CD4-positive, alpha-beta T cell treated with Interleukin-17A for 1 hour (primary cell): ENCODE measurements around the gene EVC.
"Not testable (repeated sequence)": the region's sequence is repeated elsewhere in the genome, so short reads cannot be mapped to it uniquely, and the experiment has no call there.

Source experiments
- DNase-seq: peaks from one replicate; pipeline ENCODE4 v3.0.0-alpha.2; 2020

Gene EVC

GRCh38 chr4:5793514-5793913, 82.5 kb downstream of the EVC start:
- no peak for DNase-seq

- DNase-seq = no peak
These were observed 84.6 kb downstream of the EVC start for GRCh38 chr4:5795580-5795979.

- no peak for DNase-seq
These were observed 86.0 kb downstream of the EVC start for GRCh38 chr4:5796976-5797375.

DNA sequence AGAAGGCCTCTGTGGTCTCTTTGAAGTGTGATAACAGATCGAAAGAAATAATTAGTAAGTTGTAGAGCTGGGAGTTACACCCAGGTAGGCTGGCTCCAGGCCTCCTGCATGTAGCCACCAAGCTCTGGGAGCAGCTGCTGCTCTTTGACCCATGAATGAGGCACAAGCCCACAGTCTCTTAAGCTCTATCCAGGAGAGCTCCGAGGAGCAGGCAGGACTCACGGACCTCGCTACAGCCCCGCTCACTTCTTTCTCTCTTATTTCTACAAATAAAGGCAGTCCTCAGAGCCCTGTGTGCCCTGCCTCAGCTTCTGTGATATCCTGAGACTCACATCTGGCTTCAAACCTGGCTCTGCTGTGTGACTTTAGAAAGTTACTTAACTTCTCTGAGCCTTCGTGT, 86.9 kb downstream of the EVC start:
- no peak for DNase-seq

GRCh38 chr4:5798462-5798861, 87.5 kb downstream of the EVC start:
- DNase-seq = no peak

GRCh38 chr4:5798946-5799345, 87.9 kb downstream of the EVC start:
- no peak for DNase-seq

DNA sequence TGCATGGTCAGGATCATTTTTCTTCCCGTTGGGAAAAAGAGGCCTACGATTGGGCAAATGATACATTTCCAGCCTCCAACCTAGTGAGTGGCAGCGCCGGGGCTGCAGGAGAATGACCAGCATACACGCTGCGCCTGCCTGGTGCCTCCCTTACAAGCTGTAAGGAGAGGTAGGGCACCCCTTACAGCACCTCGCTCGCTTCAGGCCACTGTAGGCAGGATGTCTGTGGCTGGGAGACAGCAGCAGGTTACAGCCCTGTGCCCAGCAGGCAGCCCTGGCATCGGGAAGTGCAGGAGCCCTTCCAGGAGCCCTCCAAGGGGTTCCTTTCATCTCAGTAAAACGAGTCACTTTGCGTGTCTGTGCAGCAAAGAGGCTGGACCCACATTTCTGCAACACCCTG, 88.4 kb downstream of the EVC start:
- no peak for DNase-seq

DNA sequence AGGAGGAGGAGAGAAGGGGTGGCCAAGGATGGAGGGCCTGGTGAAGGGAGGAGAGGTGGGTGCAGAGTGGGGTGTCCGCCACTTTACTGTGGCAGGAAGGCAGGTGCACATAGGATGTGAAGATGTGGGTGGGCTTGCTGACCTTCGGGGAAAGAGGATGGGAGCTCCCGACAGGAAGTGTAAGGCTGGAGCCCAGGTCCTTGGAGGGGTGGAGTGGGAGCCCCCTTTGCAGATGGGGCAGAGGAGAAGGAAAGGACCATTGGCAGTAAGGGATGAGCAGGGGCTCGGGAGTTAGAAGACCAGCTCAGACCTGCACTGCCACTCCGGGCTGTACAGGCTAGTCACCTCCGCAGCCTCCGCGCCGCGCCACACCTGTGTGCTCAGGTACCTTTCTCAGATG, 89.5 kb downstream of the EVC start:
- DNase-seq = no peak

GRCh38 chr4:5801696-5802095, 90.7 kb downstream of the EVC start:
- DNase-seq = no peak

DNA sequence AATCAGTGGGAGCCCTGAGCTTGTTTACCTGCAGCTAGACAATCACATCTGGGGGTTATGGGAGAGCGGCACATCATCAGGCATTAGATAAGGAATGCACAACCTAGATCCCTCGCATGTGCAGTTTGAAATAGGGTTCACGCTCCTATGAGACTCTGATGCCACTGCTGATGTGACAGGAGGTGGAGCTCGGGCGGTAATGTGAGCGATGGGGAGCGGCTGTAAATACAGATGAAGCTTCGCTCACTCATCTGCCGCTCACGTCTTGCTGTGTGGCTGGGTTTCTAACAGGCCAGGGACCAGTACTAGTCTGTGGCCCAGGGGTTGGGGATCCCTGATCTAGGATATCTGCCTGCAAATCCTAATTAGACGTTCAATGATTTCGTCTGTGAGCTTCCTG, 91.6 kb downstream of the EVC start:
- no peak for DNase-seq

GRCh38 chr4:5804656-5805055, 93.7 kb downstream of the EVC start:
- no peak for DNase-seq

DNA sequence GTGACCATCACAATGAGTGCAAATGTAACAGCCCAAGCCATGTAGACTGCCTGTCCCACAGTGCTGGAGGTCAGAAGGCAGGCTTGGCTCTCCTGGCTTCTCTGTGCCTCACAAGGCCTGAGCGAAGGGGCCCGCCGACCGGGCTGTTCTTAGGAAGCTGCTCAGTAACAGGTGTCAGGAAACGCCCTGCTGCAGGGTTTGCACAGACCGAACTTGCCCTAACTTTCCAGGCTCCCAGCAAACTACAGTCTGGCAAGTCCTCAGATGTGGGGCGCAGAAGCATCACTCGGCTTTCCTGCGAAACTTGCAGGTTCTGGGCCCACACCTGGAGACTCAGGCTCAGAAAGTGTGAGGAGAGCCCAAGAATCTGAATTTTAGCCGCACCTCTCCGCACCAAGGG, 94.3 kb downstream of the EVC start:
- no peak for DNase-seq

- no peak for DNase-seq
These were observed 97.2 kb downstream of the EVC start for GRCh38 chr4:5808081-5808741.

DNA sequence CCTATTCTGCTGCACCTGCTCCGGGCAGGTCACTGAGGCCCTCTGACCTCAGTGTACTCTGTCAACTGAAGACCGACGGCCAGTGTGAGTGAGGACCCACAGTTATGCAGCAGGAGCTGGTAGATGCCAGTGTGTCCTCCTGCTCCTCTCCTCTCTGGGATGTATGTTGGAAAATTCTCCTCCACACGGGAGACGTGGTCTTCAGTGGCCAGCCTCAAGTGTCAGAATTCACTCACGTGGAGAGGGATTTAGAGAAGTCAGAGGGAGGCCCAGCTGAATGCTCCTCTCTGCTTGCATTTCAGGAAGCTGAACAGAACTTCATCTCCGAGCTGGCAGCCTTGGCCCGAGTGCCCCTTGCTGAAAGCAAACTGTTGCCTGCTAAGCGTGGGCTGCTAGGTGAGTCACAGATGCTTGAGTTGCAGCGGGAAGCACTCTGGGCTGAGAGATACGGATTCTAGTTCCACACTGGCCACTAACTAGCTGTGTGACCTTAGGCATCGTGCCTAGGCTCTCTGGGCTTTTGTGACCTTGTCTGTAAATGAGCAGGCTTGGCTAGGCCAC, 98.3 kb downstream of the EVC start:
- no peak for DNase-seq

DNA sequence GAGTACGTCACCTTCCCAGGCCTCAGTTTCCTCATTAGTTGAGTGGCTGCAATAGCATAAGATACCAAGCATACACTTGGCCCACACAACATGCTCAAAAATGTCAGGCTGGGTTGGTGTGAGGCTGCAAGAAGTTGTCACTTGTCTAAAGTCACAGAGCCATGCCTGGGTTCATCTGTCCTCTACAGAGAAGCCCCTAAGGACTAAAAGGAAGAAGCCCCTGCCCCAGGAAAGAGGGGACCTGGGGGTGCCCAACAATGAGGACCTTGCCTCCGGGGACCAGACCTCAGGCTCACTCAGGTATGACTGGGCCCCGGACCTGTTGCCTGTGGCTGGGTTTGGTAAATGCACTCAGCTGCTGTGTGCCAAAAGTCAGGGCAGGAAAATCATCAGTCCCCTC, 99.2 kb downstream of the EVC start:
- no peak for DNase-seq

DNA sequence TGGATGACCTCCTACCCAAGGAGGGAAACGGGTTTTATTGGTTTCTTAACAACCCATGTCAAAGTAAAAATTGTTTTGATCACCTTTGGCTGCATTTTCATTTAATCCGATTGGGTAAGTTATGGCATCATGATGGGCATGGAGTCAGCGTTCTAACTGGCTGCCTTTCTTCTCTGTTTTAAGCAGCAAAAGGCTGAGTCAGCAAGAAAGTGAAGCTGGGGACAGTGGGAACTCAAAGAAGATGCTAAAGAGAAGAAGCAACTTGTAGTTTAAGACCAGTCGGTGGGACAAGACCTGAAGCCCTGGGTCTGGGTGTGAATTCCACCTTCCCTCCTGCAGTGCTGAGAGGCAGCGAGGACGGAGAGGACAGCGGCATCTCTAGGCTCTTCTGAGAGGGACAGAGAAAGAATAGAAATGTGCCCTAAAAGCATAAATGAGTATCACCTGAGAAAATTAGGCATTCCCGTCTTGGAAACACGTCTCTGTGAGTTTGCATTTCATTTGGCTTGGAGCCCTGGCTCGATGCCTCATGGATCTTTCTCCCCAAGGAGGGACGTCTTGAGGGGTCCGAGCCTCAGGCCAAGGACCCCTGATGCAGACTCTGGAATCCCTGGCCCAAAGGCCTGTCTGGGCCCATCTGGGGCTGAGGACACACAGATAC, 99.9 kb downstream of the EVC start:
- DNase-seq = no peak

GRCh38 chr4:5812057-5812456, 101.1 kb downstream of the EVC start:
- DNase-seq = not testable (repeated sequence)

DNA sequence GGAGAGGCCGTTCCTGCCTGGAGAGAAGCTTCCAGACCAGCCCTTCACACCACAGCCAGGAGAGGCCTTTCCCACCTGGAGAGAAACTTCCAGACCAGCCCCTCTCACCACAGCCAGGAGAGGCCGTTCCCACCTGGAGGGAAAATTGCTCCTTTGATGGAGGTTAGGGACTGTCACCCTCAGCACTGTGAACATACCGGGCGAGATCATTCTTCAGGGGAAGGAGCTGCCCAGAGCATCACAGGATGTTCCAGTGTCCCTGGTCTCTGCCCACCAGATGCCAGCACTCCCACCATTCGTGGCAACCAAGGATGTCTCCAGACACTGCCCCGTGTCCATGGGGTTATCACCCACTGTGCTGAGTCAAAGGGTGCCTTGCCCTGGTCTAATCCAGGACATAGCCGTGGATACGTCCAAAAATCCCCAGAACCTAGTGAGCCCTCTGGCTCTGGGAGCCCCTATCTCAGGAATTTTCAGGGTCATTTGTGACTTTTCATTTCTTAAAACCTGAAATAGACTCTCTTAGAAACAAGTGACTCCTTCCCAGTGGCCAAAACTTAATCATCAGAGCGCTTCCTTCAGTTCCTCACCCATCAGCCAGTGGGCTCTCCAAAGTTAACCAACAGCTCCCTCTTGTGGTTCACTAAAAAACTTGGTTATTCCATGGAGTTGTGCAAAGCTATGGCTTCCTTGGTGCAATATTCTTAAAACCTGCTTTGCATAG, 101.7 kb downstream of the EVC start:
- DNase-seq = peak; percentile 40

DNA sequence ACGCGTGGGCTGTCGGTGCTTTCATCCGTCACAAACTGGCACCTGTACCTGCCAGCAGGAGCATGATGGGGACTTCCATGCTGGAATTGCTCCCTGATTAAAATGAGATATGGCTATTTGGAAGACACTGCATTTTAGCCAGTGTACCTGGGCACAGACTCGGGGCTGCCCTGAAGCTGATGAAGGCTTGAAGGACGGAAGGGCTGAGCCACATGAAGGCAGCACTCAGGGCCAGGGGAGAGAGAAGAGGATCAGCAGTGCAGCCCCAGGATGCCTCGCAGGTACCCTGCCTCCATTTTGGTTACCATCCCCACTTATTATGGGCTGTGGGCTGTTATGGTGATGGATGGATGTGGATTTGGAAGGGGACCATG, 102.9 kb downstream of the EVC start:
- no peak for DNase-seq

- DNase-seq = no peak
These were observed 103.4 kb downstream of the EVC start for GRCh38 chr4:5814421-5814820.

DNA sequence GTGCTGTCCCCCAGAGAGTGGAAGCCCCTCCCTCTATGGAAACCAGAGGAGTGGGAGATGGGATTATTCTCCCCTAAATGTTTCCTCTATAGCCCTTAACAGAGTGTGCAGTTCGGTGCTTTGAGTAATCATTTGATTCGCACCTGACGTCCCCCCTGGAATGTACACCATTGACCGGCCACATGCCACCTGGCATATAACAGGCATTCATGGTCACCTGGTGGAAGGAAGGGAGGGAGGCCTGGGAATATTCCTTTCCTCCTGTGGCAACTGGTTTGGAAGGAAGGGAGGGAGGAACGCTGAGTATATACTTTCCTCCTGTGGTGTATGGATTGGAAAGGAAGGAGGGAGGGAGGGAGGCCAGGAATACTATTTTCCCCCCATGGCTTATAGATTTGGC, 104.6 kb downstream of the EVC start:
- DNase-seq = no peak

GRCh38 chr4:5816101-5816500, 105.1 kb downstream of the EVC start:
- DNase-seq = no peak

GRCh38 chr4:5816851-5817375, 105.9 kb downstream of the EVC start:
- no peak for DNase-seq
